GM12865 (cell line): ENCODE data around the gene RAB20.
"Not testable (repeated sequence)": the region's sequence is repeated elsewhere in the genome, so short reads cannot be mapped to it uniquely, and the experiment has no call there.

Experiments
- DNase-seq: peaks from one replicate; pipeline ENCODE4 v3.0.0; 2010; ENCODE audit warnings: low read depth
- H3K4me3 ChIP-seq: 2 replicates; pipeline ENCODE4 v1.5.1; 2011; ENCODE audit warnings: mild to moderate bottlenecking, low read depth, low read length, control low read depth
- CTCF ChIP-seq: IDR thresholded peaks from 2 replicates; pipeline ENCODE4 v1.5.1; 2011; ENCODE audit warnings: low read length, control low read depth, low read depth, inconsistent platforms; ENCODE audit not compliant: insufficient read depth; ENCODE audit errors: missing control alignments

RAB20 gene

GRCh38 chr13:110561344-110562035 is at the start of gene RAB20:
Gene RAB20, minus strand, starts transcription at chr13:110561722. Its CDS starts 203 bp downstream, at chr13:110561519.
- TF ChIP-seq CTCF = no peak
- H3K4me3 ChIP-seq = peak within 1 kb of the TSS; percentile 77
- DNase-seq = peak; percentile 71

GRCh38 chr13:110610955-110611595 is 49.6 kb upstream of the RAB20 start:
- peak overlapping the region; percentile 60 for H3K4me3 ChIP-seq
- TF ChIP-seq CTCF = no peak
- DNase-seq = peak; percentile 87

- no peak overlapping the region for H3K4me3 ChIP-seq
- peak; percentile 44 for DNase-seq
- no peak for TF ChIP-seq CTCF
Observed at GRCh38 chr13:110607675-110608224, 46.2 kb upstream of the RAB20 start.

- not testable (repeated sequence) for DNase-seq, H3K4me3 ChIP-seq
Observed at GRCh38 chr13:110606281-110606680, 44.8 kb upstream of the RAB20 start.

GRCh38 chr13:110605132-110605531 is 43.6 kb upstream of the RAB20 start:
- no peak for TF ChIP-seq CTCF
- no peak overlapping the region for H3K4me3 ChIP-seq
- DNase-seq = no peak

GRCh38 chr13:110600980-110601379 is 39.5 kb upstream of the RAB20 start:
- no peak for DNase-seq
- H3K4me3 ChIP-seq = no peak overlapping the region
- TF ChIP-seq CTCF = no peak

GRCh38 chr13:110600261-110600819 is 38.8 kb upstream of the RAB20 start:
- TF ChIP-seq CTCF = no peak
- no peak overlapping the region for H3K4me3 ChIP-seq
- no peak for DNase-seq
